NCI-H1694 (cell line): Measurements from ENCODE around the gene ERC1.
"Not testable (repeated sequence)": the region's sequence is repeated elsewhere in the genome, so short reads cannot be mapped to it uniquely, and the experiment has no call there.

Experiments used
- DNase-seq: peaks from one replicate; lab custom pipeline; 2025; lab: John Stamatoyannopoulos, UW

ERC1 gene

GRCh38 chr12:1319212-1319611, 328.2 kb downstream of the ERC1 start:
- no peak for DNase-seq

GRCh38 chr12:1320021-1320420, 329.0 kb downstream of the ERC1 start:
- DNase-seq, result no peak

GRCh38 chr12:1322821-1323220, 331.8 kb downstream of the ERC1 start:
- no peak for DNase-seq

GRCh38 chr12:1324099-1324498, 333.1 kb downstream of the ERC1 start:
- no peak for DNase-seq

- no peak for DNase-seq
These were observed 333.9 kb downstream of the ERC1 start for GRCh38 chr12:1324910-1325309.

- no peak for DNase-seq
These were observed 334.6 kb downstream of the ERC1 start for GRCh38 chr12:1325666-1326065.

GRCh38 chr12:1326258-1326657, 335.2 kb downstream of the ERC1 start:
- no peak for DNase-seq

GRCh38 chr12:1328391-1328790, 337.4 kb downstream of the ERC1 start:
- DNase-seq, result no peak

- no peak for DNase-seq
These were observed 338.9 kb downstream of the ERC1 start for GRCh38 chr12:1329784-1330476.

GRCh38 chr12:1330477-1330827, 339.4 kb downstream of the ERC1 start:
- DNase-seq, result no peak

GRCh38 chr12:1332327-1332726, 341.3 kb downstream of the ERC1 start:
- DNase-seq, result no peak

- no peak for DNase-seq
These were observed 347.6 kb downstream of the ERC1 start for GRCh38 chr12:1338483-1339177.

GRCh38 chr12:1339178-1339541, 348.1 kb downstream of the ERC1 start:
- not testable (repeated sequence) for DNase-seq

- DNase-seq, result peak; percentile 32
These were observed 348.7 kb downstream of the ERC1 start for GRCh38 chr12:1339618-1340319.

- DNase-seq, result not testable (repeated sequence)
These were observed 350.2 kb downstream of the ERC1 start for GRCh38 chr12:1341270-1341669.

- no peak for DNase-seq
These were observed 352.4 kb downstream of the ERC1 start for GRCh38 chr12:1343422-1343821.

- DNase-seq, result no peak
These were observed 353.2 kb downstream of the ERC1 start for GRCh38 chr12:1344245-1344644.

- DNase-seq, result no peak
These were observed 355.1 kb downstream of the ERC1 start for GRCh38 chr12:1346126-1346525.

GRCh38 chr12:1347294-1347693, 356.3 kb downstream of the ERC1 start:
- no peak for DNase-seq

GRCh38 chr12:1348606-1349005, 357.6 kb downstream of the ERC1 start:
- DNase-seq, result no peak

GRCh38 chr12:1350055-1350933, 359.3 kb downstream of the ERC1 start:
- no peak for DNase-seq

- DNase-seq, result no peak
These were observed 359.9 kb downstream of the ERC1 start for GRCh38 chr12:1350934-1351240.

GRCh38 chr12:1351926-1352325, 360.9 kb downstream of the ERC1 start:
- DNase-seq, result no peak
